GM21825 (cell line): ENCODE results near the gene ZNF71.

Experiments used
- ATAC-seq: cut with Tn5 transposase; IDR thresholded peaks from one replicate; pipeline ENCODE4 v1.9.1; 2021; ENCODE audit warnings: mild to moderate bottlenecking, moderate library complexity; ENCODE audit not compliant: unreplicated experiment

The ZNF71 gene

DNA sequence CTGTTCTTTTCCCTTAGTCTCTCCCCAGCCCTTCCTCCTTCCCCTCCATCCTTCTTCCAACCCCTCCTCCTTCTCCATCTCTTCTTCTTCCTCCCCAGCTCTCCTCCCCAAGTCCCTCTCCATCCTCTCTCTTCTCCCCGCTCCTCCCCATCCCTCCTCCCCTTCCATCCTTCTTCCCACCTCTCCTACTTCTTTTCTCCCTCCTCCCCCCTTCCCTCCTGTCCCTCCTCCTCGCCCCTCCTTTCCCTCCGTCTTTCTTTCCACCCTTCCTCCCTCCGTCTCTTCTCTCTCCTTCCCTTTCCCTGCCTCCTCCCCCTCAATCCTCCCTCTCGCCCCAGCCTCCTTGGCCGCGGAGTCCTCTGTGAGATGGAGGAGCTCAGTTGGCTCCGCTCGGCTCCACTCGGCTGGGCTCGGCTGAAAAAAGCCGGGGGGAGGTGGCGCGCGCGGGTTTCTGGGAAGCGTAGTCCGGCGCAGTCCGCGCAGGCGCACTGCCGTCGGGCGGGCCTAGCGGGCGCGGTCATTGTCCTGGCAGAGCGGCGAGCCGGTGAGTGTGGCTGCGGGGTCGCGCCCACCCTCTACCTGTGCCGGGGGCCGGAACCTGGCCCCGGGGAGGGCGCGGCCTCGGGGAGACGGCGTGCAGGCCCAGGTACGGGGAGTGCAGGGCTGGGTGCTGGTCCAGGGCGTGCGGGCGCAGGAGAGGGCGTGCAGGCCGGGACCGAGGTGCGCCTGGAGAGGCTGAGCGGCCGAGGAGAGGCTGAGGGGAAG lies at the start of gene ZNF71:
Gene ZNF71, plus strand, starts transcription at position 520 of the 765 bp plus-strand sequence. CDS start 6,257 bp downstream, outside the sequence.
- peak; percentile 87 for ATAC-seq

GRCh38 chr19:56547535-56547934 lies 47.6 kb upstream of the ZNF71 start:
- ATAC-seq: no peak

DNA sequence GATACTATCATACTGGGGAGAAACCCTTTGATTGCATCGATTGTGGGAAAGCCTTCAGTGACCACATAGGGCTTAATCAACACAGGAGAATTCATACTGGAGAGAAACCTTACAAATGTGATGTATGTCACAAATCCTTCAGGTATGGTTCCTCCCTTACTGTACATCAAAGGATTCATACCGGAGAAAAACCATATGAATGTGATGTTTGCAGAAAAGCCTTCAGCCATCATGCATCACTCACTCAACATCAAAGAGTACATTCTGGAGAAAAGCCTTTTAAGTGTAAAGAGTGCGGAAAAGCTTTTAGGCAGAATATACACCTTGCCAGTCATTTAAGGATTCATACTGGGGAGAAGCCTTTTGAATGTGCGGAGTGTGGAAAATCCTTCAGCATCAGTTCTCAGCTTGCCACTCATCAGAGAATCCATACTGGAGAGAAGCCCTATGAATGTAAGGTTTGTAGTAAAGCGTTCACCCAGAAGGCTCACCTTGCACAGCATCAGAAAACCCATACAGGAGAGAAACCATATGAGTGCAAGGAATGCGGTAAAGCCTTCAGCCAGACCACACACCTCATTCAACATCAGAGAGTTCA lies 40.7 kb upstream of the ZNF71 start:
- no peak for ATAC-seq

DNA sequence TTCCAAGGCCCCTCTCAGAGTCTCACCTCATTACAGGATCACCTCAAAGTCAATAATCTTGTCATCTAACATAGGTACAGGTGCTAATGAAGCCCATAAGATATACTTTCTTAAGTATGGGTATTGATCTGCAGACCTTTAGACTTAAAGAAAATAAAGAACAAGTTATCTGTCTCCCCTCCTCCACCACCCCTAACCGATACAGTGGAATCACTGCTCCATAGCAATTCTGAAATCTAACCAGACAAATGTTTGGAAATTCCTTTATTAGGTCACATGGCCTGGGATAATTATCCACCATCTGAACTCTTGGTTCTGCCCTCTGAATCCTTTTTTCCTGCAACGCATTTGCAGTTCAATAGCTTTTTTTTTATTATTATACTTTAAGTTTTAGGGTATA lies 32.3 kb upstream of the ZNF71 start:
- ATAC-seq: no peak

DNA sequence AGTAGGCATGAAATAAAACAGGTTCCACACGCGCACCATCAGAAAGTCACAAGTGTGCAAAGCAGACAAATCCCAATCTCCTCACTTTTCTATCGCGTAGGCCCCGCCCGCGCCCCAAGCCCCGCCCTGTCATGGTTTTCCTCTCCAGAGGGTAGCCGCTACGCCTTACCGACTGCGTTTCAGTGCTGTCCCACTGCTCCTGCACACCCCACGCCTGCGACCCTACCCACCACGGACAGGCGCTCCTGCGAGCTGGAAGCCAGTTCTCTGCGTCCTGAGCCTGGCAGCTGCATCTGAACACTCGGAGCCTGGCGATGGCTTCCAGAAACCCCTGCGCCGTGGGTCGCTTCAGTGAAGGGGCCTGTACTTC lies 28.2 kb upstream of the ZNF71 start:
- peak; percentile 31 for ATAC-seq

DNA sequence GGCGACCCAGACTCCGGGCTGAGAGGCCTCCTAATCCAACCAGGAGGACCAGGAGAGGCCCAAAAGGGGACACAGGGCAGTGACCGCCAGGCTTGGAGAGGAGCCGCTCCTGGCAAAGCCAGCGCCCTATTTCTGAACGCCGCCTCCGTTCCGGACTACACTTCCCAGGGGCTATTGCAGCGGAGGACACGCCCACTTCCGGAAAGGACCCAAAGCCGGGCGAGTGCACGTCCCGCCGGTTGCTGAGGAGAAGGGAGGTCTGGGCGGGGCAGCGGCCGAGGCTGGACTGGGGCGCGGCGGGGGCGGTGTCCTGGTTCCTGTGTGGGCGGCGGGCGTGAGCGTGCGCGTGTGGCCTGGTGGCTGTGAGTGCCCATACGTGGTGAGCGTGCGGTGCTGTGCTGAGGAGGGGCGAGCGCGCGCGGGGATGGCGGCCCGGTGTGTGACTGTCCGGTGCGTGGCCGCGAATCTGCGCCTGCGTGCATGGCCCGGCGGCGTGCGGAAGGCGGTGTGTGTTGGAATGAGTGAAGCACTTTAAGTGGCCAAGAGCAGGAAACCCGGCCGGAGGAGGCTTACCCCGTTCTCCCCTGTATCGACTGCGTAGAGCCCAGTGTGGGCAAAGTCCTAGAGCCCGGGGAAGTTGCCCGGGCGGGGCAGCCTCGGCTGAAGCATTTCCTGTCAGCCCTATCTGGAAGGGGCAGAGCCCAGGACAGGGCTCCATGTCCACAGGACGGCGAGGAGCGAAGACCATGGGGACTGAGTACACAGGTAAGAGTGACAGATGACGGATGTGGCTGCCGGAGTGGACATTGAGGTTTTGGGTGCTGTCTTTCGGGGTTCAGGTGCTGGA lies 27.6 kb upstream of the ZNF71 start, which contains the start of gene ZNF470:
Gene ZNF470, plus strand, starts transcription at position 195 of the 847 bp plus-strand sequence. CDS start 2,844 bp downstream, outside the sequence.
- peak; percentile 95 for ATAC-seq

GRCh38 chr19:56572589-56572988 lies 22.5 kb upstream of the ZNF71 start:
- ATAC-seq: no peak

GRCh38 chr19:56573914-56574313 lies 21.2 kb upstream of the ZNF71 start:
- no peak for ATAC-seq

DNA sequence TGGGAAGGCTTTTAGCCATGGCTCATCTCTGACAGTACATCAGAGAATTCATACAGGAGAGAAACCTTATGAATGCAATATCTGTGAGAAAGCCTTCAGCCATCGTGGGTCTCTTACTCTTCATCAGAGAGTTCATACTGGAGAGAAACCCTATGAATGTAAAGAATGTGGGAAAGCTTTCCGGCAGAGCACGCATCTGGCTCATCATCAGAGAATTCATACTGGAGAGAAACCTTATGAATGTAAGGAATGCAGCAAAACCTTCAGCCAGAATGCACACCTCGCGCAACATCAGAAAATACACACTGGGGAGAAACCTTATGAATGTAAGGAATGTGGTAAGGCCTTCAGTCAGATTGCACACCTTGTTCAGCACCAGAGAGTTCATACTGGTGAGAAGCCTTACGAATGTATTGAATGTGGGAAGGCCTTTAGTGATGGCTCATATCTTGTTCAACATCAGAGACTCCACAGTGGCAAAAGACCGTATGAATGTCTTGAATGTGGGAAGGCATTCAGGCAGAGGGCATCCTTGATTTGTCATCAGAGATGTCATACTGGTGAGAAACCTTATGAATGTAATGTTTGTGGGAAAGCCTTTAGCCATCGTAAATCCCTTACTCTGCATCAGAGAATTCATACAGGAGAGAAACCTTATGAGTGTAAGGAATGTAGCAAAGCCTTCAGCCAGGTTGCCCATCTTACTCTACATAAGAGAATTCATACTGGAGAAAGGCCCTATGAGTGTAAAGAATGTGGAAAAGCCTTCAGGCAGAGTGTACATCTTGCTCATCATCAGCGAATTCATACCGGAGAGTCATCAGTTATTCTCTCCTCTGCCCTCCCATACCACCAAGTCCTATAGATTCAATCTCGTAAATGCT lies 17.1 kb upstream of the ZNF71 start:
- no peak for ATAC-seq

DNA sequence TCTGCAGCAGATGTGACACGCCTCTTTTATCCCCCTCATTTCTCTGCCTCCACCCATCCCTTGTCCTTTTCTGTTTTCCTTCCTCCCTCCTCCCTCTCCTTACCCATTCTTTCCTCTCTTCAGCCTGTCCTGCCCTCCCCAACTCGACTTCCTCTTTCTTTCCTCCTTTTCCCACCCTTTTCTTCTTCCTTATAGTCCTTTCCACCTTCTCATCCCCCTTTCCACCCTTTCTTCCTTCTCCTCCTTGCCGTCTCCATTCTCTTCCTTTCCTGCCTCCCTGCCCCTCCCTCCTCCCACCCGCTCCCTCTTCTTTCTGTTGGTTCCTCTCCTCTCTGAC lies 688 bp upstream of the ZNF71 start:
- no peak for ATAC-seq

DNA sequence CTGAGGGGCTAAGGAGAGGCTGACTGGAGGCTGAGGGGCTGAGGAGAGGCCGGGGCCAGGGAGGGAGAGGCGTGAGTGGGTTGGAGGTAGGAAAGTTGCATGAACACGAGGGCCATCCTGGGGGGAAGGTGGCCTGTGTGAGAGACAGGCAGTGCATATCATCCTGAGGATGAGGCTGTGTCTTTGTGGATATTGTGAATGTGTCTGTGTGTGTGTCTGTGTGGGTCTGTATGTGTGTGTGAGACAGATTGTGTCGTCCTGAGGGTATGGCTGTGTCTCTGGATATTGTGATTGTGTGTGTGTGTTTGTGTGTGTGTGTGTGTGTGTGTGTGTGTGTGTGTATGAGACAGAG lies 422 bp downstream of the ZNF71 start:
- ATAC-seq: no peak

DNA sequence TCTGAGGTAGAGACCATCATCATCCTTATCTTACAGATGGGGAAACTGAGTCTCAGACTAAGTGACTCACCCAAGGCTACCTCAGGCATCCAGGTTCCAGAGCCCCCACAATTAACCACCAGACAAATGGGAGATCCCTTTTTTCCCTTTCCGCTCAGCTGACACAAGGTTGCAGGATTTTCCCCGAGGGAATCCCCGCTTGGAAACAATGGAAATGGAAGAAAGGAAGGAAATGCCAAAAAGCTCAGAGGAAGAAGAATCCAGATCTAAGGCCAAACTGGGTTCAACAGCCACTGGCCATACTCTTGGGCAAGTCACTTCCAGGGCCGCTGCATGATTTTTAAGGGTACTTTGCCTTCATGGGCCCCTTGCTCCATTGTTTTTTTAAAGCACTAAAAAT lies 1.6 kb downstream of the ZNF71 start:
- no peak for ATAC-seq

- no peak for ATAC-seq
Observed at GRCh38 chr19:56597696-56598095, 2.6 kb downstream of the ZNF71 start.

GRCh38 chr19:56601375-56601774 lies 6.3 kb downstream of the ZNF71 start:
- ATAC-seq: no peak

DNA sequence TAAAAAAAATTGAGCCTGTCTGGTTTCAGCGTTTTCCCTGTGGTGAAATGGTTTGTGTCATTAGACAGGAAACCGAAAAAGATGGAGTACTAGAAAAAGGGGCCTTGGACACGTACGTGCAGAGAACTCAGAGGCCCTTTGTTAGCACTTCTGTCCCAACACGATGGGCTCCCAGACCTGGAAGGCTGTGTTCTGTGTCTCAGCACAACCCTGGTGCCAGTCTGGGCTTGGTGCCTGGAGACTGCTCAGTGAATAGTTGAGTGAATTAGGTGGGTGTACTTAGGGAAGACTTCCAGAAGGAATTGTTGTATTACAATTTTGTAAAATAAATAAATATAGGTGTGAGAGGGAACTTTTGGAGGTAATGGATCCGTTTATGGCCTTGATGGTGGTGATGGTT lies 8.7 kb downstream of the ZNF71 start:
- no peak for ATAC-seq

DNA sequence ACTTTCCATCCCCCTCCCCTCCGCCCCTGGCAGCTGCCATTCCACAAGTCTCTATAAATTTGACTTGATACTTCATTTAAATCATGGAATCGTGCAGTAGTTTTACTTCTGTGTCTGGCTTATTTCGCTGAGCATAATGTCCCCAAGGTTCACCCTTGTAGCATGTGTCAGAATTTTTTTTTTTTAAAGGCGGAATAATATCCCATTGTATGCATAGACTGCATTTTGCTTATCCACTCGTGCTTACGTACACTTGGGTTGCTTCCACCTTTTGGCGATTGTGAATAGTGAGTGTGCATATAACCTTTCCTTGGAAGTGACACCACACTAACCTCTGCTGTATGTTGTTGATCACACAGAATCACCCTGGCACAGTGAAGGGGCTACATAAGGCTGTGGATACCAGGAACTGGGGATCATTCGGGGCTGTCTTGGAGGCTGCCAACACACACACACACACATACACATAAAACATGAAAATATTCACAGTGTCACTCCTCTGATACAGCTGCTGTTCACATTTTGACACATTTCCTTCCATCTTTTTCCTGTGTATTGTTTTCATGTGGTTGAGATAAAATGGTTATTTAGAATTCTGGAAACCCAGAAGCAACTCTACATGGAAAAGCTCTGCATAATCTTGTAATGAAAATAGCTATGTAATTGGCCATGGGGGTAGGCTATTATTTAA lies 13.3 kb downstream of the ZNF71 start:
- no peak for ATAC-seq

DNA sequence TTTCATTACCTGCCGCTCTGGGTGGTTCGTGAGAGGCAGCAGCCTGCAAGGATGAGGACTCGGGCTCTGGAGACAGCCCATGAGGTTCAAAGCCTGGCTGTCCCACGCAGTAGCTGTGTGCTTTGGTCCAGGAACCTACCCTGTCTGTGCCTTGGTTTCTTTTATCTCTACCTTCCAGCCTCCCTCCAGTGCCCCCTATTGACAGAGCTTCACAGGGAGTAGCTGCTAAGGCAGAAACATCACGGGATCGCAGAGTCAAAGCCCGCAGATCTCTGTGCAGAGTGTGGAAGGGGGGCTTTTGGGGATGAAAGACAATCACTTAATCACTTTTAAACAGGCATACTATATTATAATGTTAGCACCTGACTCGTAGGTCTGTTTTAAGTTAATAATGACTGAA lies 16.2 kb downstream of the ZNF71 start:
- ATAC-seq: no peak

GRCh38 chr19:56612737-56613136 lies 17.6 kb downstream of the ZNF71 start:
- no peak for ATAC-seq

DNA sequence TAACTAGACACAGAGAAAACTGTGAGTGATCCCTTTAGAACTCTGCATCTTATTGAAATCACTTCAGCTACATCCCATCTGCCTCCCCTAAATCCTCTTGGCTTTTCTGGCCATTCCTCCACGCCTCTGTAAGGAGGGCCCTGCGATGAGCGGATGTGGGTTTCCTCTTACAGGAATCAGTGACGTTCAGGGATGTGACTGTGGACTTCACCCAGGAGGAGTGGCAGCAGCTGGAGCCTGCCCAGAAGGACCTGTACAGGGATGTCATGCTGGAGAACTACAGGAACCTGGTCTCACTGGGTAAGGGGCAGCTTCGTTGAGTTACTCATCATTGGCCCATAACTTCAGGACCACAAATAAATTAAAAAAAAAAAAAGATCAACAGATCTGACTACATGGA lies 18.5 kb downstream of the ZNF71 start:
- ATAC-seq: no peak

GRCh38 chr19:56617531-56617930 lies 22.4 kb downstream of the ZNF71 start:
- no peak for ATAC-seq
